ENCODE data around the gene ATXN1. TPM values are rescaled to one million over a fixed set of nuclear protein-coding genes. Genes with fewer than 3 reads are reported as not detected.

ATXN1 gene
- total RNA-seq, 1 donor from 2014 or later = 99.2 TPM

DNA sequence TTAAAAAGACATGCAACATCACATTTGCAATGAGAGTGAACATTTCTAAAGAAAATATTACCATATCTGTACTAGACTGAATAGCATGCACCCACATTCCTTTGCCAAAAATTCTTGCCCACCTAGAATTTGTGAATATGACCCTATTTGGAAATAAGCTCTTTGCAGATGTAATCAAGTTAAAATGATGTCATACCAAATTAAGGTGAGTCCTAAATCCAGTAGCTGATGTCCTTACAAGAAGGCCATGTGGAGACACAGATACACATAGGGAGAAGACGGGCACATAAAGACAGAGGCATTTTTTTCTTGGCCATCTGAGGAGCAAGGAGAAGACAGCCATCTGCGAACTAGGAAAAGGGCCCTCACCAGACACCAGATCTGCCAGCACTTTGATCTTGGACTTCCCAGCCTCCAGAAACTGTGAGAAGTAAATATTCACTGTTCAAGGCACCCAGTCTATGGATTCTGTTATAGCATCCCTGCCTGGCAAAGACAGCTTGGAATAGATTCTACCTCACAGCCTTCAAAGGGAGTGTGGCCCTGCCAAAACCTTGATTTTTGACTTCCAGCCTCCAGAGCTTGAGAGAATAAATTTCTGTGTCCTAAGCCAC, 22.8 kb upstream of the ATXN1 start:
- intact Hi-C loops (cut with micrococcal nuclease) = no loop called here

DNA sequence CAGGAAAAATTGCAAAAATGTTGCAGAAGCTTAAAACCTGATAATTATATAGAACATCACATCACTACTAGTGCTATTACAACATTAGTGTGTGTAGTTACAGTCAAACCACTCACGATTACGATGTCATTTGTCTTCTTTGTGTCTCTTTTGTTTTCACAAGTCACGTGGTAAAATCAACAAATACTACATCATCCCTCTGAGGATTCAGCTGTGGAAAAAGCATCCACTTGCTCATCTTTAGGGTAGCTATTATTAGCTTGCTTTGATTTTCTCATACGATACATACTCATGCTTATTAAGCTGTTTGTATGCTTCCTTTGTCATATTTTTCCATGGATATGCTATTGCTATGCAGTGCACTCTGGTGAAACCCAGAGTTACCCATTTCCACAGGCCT, 22.2 kb upstream of the ATXN1 start:
- intact Hi-C loops (cut with micrococcal nuclease) = no loop called here

DNA sequence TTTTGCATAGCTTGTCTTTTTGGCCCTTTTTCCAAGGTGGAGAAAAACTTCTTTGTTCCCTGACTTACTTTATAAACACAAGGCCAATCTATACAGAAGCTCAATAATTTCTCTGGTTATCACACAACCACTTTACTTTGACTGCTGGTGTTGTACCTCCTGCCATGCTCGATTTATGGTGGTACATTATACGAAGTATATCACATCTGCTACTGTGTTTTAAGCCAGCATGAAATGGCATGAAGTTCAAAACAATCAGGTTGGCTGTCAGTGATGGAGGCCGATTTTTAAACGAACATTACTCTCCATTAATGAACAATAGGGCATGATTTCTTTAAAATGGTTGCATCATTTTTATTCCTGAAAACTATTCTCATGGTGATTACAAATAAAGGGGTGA, 21.0 kb upstream of the ATXN1 start:
- intact Hi-C loops (cut with micrococcal nuclease) = no loop called here

DNA sequence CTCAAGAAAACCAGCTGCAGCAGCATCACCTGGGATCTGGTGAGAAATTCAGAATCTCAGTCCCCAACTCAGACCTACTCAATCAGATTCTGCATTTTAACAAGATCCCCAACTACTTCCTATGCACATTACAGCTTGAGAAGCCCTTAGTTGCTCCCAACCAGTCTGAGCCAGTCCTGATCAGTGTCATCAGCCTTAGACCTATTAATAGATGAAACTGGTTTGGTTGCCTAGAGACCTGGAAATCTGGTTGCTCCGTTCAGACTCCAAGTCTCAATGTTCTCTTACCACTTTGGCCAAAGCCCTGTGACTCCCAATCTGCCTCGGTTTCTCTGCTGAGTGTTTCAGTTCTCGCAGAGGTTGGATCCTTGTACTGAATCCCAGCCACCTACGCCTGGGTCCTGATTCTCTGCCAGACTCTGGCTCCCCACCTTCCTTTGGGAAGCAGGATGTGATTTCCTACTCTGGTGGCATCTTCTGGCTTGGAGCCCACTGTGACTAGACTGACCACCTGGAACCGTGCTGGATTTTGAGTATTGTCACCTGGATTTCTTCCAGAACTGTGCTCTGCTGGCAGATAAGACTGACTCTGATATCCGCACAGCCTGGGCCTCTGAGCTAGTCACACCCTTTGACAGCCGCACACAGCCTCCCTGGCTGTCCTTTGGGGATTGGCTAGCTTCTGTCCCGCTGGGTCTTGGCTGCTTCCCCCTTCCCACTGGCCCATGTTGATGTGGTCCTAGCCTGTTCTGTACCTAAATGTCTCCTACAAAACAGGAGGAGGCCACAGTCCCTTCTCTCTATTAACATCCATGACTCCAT, 20.3 kb upstream of the ATXN1 start:
- intact Hi-C loops (cut with micrococcal nuclease) = no loop called here

DNA sequence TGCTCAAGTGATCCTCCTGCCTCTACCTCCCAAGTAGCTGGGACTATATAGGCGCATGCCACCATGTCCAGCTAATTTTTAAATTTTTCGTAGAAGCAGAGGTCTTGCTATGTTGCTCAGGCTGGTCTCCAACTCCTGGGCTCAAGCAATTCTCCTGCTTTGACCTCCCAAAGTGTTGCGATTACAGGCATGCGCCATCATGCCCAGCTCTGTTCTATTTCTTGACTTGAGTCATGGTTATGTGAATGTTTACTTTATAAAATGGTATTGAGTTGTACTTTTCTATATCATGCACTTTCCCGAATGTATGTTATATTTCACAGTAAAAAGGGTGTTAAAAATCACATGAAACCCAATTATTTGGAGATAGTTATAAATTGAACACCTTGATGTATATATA, 17.3 kb upstream of the ATXN1 start:
- intact Hi-C loops (cut with micrococcal nuclease) = no loop called here

DNA sequence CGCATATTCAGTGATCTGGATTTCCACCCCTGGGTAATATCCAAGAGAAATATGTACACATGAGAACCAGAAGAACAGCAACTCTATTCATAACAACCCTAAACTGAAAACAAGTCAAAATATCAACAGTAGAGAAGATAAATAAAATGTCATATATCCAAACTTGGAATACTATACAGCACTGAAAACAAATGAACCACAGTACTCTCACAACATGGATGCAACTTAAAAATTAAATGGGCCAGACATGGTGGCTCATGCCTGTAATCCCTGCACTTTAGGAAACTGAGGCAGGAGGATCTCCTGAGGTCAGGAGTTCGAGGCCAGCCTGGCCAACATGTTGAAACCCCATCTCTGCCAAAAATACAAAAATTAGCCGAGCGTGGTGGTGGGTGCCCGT, 16.5 kb upstream of the ATXN1 start:
- intact Hi-C loops (cut with micrococcal nuclease) = no loop called here

DNA sequence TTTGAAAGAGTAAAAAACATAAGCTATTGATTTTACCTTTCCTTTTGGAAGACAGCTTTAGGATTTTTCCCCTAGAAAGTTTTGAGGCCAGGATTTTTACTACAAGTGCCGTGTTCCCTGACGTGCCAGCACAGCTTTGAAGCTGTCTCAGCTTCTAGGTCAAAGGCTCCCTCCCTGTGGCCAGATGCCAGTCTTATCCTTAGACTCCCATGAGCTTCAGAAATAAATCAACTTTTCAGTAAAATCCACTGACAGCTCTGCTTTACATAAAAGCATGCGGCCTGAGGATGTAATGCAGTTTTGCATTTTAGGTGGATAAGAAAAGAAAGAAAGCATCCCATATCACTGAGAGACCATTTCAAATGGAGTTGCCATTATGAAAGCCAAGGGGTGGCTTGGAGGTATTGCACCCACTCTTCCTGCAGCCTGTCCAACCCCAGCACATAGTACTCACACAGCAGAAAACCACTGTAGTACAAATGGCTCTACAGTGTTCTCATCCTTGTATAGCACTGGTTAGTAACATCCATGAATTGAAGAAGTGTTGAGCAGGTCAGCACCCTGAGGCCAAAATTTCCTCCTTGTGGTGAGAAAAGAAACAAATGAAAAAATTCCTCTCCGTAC, 15.2 kb upstream of the ATXN1 start:
- intact Hi-C loops (cut with micrococcal nuclease) = no loop called here

DNA sequence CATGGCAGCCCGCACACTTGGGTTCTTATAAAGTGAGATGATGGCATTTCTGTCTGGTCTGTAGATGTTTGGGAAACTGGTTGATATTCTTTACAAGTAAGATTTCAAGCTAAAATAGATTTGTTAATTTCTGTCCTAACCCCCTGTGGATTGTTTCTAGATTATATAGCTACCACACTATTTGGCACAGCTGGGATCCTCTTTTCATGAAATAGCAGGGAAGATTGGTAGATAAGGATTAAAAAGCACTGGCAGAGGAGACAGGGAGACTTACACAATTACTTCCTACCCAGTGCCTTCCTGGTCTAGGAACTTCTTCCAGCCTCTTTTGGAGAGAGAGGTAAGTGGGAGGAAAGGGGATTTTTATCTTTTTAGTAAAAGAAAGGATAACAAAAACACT, 13.2 kb upstream of the ATXN1 start:
- intact Hi-C loops (cut with micrococcal nuclease) = no loop called here

DNA sequence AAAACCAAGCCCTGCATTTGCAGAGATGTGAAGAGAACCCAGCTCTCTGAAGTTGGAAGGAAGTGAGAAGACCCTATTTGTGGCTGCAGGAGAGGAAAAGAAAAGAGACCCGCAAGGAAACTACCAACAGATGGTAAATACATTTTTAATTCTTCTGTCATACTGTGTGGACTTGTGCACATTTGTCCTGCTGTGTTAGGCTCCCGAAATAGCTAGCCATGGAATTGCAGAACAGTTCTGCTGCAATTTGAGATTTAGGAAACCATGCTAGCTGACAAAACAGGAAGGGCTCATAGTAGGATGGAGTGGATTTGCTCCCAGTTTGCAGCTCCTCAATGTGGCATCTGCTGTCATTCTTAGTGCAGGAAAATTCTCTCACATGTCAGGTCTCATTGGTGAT, 12.1 kb upstream of the ATXN1 start:
- intact Hi-C loops (cut with micrococcal nuclease) = no loop called here

DNA sequence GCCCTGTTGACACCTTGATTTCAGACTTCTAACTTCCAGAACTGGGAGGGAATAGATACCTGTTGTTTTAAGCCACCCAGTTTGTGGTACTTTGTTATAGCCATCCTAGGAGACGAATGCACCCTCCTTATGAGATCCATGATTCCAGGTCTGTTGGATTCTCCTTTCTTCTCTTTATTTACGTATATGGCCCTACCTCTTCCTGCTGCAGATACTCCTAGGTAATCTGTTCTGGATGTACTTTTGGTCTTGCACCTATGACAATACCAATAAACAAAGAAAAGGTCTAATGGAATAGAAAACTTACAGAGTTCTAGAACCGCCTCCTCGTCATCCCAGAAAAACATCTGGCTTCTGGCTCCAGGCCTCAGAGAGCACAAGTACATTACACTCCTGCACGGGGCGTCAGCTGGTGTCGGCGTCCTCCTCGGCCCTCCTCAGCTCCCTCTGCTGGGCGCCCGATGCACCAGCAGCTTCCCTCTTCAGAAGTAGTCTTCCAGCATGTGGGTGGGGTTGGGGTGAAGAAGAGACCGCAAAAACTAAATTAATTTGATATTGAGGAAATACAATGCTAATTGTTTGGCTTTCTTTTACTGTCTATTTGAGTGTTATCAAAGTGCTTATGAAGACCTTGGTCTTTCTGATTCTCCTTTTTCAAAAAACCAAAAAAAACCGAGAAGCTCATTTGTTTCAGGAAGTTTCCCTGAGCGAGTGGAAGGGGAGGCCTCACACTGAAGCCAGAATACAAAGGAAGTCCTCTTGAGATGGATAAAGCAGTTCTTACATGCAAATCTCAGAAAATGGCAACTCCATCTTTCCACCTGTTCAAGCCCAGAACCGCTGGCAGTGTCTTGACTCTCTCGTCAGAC, 9.7 kb upstream of the ATXN1 start:
- intact Hi-C loops (cut with micrococcal nuclease) = loop anchor here (1.0 kb wide), 3 partner anchors 8 to 439 kb away; no protein-coding TSS in a partner anchor

DNA sequence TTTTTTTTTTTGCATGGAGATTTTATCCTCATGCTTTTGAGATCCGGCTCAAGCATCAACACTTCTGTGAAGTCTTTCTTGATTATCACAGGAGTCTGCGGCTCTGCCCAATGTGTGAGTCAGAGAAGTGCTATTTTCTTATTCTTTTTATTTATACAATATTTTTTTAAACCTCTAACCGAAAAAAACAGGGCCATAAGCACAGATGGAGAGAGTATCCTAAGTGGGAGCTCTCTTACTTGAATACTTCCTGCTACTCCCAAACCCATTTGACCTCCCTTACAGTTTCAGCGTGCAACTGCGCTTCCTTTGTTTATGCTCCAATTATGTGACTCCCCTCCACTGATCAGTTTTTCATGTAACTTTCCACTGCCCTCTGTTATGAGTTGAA, 8.7 kb upstream of the ATXN1 start:
- intact Hi-C loops (cut with micrococcal nuclease) = loop anchor here (1.0 to 10.0 kb wide), 2 partner anchors 448 to 1495 kb away; partner anchors contain the start of gene DEK

DNA sequence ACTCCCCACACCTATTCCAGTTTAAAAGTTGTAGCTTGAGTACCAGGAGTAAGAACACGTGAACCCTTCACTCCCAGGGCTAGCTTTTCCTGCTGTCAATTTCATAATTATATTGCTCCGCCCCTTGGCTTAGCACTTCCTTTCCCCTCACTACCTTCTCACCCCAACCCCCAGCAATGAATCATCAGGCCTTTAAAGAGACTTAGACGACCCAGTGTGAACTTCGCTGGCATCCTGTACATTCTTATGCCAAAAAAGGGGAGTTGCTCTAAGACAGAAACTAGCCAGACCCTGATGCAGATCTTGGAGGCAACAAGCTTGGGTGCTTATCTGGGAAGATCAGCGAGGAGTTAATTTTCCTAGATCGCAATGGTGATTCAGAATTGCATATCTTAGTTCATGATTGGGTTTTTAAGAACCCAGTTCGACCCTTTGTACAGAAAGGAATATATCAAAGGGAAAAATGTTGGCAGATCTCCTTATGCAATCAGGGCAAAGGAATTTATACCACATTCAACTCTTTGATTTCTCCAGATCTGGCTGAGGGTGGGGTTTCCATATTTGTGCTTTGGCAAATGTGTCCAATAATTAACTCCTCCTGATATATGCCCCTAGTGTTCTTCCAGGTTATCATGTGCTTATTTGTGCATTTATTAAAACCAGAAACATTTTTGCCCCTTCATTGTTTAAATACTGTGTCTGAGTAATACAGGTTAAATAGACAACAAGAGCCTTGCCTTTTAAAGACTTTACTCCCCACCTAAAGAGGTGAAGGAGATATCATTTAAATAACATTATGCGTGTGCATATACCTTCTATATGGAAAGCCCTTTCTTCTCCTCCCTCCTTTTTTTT, 8.1 kb upstream of the ATXN1 start:
- intact Hi-C loops (cut with micrococcal nuclease) = loop anchor here (1.0 to 10.0 kb wide), 2 partner anchors 447 to 1495 kb away; partner anchors contain the start of gene DEK

DNA sequence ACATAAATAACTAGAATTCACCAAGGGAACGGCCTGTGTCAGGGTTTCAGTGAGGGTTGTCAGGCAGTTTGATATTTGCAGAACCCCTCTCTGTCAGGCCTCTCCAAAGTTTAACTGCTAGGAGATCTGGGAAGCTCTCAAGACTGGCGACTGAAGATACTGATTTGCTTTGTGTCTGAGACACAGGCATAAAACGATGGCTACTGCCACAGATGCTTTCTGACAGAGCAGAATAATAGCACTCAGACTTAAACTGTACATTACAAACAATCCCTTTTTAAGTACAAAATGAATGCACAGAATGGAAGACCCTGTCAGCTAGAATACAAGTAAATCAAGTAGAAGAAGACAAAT, 7.2 kb upstream of the ATXN1 start:
- intact Hi-C loops (cut with micrococcal nuclease) = loop anchor here (10.0 kb wide), 1 partner anchor 1496 kb away; the partner anchor contains the start of gene DEK

DNA sequence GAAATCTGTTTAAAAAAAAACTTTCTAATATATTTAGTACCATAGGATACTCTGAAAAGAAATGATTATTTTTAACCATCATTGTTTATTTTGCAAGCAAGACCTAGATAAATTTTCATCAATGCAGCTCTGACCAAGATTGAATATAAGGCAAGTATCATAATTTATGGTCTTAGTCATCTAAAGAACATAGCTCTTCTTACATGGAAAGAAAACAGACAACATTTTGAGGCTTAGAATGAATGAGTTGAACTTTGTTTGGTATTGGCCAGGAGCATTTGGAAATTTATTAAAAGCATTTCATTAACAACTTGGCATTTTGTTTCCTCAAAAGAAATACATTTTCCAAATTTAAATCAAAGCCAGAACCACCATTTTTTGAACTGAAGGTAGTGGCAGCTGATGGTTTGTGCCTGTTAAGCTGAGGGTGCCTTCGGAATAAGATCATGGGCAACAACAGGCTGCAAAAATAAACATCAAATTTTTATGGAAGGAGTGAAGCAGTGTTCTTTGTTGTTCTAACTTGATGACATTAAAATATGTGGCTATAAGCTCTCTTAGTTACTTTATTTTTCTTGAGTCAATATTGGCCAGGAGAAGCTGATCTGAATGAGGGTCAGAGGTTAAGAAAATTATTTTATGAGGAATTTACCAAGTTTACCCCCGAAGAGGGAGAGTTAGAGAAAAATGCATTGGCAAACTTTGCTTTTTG, 6.7 kb upstream of the ATXN1 start:
- intact Hi-C loops (cut with micrococcal nuclease) = loop anchor here (10.0 kb wide), 1 partner anchor 1497 kb away; the partner anchor contains the start of gene DEK

DNA sequence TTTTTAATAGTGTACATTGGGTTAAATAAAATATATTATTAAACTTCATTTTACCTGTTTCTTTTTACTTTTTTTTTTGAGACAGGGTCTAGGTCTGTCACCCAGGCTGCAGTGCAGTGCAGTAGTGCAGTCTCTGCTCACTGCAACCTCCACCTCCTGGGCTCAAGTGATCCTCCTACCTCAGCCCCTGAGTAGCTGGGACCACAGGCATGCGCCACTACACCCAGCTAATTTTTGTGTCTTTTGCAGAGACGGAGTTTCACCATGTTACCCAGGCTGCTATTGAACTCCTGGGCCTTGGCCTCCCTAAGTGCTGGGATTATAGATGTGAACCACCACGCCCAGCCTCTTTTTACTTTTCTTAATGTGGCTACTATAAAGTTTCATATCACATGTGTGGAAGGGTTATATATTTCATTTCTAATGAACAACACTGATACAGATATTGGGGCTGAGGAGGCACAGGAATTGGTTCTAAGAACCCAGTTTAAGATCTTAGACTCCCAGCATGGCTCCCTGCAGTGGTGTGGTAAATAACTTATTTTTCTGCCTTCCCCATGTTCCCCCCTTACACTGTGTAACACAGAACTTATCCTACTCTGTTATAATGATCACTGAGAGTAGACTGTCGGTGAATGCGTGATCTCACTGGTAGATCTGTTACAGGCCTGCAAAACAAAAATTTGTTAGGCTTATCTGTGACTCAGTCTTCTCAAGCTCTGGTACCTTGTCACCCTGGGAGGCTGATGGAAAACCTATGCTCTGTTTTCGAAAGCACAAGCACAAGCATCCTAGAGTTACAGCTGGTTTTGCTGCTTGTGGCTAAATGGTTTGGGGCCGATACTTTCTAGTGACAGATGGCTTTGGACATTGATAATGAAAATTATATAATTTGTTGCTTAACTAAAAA, 5.8 kb upstream of the ATXN1 start:
- intact Hi-C loops (cut with micrococcal nuclease) = loop anchor here (10.0 kb wide), 1 partner anchor 1498 kb away; the partner anchor contains the start of gene DEK

DNA sequence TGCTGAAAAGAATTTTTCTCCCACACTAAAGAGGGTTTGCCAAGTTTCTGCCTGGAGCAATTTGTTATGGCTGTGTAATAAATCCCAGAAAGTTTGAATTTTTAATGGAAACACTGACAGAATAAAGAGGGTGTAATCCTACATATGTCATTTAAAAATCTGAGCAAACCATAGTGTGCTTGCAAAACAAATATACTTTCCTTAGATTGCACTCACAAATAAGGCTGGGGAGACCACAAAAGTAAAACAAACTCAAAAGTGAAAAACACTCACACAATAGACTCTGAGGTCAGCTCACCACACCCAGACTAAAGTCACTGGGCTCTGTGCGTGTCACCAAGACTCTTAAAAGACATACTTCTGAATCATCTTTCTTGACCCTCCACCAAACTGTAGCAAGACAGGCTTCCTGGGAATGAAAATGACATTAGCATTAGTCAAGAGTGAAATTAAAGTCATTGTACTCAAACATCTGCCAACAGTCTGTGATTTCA, 4.8 kb upstream of the ATXN1 start:
- intact Hi-C loops (cut with micrococcal nuclease) = loop anchor here (10.0 kb wide), 1 partner anchor 1499 kb away; the partner anchor contains the start of gene DEK

DNA sequence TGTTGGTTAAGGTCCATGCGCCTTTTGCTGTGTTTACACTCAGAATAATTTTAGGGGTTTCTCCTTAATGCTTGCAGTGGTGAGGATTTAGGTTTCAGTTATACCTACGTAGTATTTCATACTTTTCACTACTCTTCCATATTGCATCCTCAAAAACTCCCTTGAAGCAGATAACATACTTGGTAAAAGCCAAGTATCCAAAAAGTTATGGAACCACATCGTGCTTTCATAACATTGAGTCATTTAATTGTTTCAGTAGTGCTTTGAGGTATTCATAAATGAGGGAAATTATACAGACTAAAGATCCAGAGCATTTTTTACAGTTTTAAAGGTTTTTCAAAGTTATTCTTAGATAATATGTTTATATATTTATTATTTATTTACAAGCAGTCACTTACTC, 4.0 kb upstream of the ATXN1 start:
- intact Hi-C loops (cut with micrococcal nuclease) = loop anchor here (10.0 kb wide), 1 partner anchor 1500 kb away; the partner anchor contains the start of gene DEK
